DMS79 treated with DMSO at 0.1 percent for 48 hours (cell line): ENCODE measurements around the gene UBA52.
"Not testable (repeated sequence)": the region's sequence is repeated elsewhere in the genome, so short reads cannot be mapped to it uniquely, and the experiment has no call there.

Experiments used
- DNase-seq: peaks from one replicate; lab custom pipeline; 2025; lab: John Stamatoyannopoulos, UW

The UBA52 gene

DNA sequence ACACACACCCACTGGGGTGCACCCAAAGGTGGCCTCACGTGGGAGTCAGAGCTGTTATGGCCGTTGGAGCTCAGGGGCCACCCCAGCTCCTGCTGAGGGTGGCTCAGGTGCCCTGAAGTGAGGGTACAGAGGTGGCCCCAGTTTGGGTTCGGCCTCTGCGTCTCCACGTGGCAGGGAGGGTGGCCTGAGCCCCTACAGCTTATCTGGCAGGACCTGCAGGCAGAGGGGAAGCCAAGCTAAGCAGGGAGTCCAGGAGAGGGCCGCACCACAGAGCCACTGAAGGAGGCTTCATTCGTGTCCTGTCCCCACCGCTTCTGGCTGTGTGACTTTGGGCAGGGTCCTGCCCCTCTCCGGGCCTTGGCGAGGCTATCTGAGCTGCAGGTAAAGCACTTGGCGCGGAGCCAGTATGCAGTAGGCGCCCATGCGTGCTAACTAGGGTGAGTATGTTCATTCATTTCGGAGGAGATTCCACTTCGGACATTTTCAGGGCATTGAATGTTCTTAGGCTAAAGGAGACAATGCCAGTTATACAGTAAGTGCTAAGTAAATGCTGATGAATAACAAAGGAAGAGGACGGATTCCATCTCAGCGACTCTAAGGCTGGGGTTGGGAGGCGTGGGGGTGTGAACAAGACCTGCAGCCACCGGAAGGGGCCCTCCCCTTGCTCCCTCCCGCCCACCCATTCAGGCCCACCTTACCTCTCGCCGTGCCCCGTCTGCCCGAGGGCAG, 21.9 kb downstream of the UBA52 start:
- DNase-seq: no peak

DNA sequence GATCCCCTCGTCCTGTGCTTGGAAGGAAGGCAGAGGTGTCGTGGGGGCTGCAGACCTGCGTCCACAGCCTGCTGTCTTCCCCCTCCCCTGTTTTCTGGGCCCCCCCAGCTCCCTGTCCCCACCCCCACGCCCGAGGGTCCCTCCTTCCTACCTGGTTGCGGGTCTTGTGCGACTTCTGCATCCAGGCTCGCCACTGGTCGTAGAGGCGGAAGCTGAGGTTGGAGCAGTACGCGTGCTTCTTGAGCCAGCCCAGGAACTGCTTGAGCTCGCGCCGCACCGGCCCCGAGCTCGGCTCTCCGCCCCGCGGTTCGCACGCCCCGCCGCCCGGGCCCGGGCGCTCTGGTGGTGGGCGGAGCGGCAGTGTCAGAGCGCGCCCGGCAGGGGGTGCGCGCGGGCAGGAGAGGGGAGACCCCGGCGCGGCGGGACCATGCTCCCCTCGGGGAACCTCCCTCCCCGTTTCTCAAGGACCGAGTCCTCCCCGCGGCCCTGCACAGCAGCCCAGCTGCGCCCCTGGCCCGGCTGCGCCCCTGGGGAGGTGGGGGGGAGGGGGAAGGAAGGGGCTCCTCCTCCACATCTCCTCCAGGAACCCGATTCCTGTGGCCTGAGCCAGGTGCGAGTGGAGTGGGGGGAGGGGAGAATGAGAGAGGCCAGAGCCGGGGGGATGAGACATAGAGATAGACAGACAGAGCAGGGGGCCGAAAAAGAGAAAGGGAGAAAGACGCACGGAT, 22.6 kb downstream of the UBA52 start:
- DNase-seq: peak; percentile 57

DNA sequence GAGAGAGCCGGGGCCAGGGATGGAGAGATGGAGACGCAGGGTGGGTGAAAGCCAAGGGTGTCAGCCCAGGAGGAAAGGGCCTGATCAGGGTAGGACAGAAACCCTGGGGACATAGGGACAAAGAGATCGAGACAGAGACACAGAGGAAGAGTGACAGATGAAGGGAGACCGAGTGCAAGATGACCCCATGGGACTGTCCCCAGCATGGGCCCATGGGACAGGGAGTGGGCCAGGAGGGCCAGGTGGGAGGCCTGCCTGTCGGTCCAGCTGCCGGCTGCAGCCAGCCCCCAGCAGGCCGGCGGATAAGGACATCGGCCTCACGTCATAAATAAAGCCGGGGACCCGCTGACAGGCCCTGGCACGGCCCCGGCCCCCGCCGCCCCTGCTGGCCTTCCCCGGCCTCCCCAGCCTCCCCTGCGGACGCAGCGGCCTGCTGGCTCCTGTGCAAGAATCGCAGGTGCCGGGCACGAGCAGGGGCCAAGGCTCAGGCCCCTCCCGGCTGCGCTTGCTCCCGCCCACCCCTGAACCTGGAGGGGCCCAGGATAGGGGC, 23.2 kb downstream of the UBA52 start:
- DNase-seq: no peak

DNA sequence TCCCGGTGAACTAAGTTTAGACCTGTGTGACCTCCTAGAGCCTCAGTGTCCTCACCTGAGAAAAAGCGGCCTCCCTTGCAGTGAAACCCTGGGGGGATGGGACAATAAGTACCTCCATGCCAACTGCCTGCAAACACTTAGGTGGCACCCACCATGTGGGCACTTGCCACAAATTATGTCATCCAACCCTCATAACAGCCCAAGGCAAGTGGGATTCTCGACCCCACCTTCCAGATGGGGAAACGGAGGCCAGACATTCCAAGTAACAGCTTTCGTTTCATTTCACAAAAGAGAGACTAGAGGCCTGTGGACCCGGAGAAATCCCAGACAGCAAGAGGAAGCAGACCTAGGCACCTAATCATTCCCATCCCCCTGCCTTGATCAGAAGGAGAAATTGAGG, 23.8 kb downstream of the UBA52 start:
- no peak for DNase-seq

DNA sequence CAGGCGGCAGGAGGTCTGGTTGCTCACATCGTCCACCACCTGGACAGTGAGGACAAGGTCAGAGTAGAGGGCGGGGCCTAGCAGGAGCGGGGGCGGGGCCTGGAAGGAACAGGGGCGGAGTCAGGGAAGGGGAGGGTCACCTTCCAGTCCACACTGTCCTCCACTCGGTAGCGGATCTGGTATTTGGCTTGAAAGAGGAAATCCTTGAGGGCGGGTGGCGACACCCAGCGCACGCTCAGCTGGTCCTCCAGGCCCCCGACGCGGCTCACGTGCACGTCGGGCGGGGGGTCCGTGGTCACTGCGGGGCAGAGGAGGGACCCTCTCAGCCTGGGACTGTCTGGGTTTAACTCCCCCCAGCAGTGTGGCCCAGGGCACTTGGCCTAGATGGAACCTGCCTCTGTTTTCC, 25.1 kb downstream of the UBA52 start:
- no peak for DNase-seq

DNA sequence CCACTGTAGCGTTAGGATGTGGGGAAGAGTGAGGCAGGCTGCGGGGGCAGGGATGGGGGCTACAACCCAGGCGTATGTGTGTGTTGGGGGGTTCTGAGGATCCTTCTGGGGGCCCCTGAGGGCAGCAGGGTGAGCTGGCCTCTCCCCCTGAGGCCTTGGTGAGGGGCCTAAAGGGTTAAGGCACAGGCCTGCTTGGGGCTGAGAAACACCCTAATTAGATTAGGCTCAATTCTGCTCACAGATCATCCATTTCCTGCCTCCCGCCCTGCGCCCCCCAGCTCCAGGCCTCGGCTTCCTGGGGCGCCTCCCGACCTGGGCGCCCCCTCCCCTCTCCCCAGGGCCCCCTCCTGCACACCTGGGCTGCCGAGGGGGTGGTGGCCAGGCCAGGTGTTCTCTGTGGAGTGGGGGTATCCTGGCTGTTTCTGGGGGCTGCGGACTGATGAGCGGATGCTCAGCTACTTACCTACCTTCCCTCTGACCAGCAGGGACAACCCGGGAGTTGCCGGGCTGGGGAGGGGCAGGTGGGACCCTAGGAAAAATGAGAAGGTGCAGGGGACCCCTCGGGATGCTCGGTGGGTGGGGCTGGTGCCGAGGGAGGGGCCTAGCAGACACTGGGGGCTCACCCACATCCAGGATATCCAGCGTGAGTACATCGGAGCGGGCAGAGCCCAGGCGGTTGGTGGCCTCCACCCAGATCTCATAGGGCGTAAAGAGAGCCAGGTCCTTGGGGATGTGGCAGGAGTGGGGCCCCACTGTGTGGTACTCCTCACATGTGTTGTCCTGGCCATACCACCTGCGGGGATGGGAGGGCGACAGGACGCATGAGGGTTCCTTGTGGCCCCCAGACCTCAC, 26.4 kb downstream of the UBA52 start:
- DNase-seq: no peak

DNA sequence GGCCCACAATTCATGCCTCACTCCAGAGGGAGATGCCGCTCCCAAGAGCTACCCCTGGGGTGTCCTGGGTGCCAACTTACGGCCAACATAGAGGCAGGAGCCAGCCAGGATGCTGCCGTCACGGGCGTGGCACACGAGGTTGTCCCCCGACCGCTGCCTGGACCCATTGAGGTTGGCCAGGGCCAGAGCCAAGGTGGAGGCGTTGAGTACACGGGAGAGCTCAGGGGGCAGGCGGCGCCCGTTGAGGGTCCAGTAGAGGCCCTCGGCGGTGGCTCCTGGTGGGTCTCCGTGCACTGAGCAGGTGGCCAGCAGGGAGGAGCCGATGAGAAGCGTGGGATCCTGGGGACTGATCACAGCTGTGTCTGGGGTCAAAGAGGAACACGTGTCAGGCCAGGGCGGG, 27.8 kb downstream of the UBA52 start:
- DNase-seq: no peak

DNA sequence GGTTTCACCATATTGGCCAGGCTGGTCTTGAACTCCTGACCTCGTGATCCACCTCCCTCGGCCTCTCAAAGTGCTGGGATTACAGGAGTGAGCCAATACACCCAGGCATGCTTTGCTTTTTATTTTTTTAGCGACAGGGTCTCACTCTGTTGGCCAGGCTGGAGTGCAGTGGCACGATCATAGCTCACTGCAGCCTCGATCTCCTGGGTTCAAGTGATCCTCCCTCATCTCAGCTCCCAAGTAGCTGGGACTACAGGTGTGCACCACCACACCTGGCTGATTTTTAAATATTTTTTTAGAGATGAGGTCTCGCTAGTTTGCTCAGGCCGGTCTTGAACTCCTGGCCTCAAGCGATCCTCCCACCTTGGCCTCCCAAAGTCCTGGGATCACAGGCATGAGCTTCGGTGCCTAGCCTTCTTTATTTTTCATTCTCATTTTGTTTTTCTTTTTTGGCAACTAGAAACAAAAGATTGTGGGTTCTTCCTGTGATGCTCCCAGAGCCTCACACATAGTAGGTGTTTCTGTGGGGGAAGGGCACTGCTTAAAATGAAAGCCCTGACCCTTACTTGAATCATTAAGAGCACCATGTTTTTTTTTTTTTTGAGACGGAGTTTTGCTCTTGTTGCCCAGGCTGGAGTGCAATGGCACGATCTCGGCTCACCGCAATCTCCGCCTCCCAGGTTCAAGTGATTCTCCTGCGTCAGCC, 29.2 kb downstream of the UBA52 start:
- not testable (repeated sequence) for DNase-seq

DNA sequence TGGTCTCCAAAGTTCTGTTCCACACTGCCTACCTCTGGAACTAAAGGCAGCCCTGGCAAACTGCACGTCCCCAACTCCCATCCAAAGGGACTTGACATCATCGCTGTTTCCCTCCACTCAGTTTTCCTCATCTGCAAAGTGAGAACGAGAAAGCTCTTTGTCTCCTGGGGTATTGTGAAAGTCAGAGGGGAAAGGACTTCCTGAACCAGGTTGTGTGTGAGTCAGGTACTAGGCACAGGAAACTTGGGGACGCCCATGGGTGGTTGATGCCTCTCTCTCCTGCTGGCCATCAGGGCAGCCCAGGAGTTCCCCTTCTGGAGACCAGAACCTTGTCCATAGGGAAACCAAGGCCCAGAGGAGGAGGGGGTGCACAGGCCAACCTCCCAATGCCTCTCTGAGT, 30.2 kb downstream of the UBA52 start:
- no peak for DNase-seq

DNA sequence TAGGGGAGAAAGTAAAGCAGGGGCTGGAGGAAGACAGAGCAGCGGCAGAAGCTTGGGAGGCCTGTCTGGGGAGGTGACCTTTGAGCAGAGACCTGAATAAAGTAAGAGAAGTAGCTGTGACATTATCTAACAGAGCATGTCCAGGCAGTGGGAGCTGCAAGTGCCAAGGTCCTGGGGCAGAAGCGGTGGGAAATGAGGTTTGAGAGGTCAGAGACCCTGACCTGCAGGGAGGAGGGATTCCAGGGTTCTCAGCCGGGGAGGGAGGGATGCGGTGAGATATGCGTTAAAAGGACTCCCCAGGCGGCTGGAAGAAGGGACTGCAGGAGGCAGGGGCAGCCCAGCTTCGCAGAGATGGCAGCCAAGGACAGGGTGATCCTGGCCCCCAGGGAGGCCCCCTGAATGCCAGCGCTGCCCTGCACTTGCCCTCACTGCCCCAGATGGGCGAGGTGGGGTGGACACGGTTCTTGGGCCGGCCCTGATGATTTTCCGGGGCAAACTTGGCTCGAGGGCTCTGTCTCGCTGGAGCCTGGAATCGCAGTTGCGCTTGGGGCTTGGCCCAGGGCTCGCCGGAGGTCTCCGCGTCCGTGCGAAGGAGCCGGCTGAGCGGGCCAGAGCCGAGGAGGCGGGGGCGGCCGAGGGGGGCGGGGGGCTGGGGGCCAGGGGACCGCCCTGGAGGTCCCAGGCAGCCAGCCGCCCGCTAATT, 31.7 kb downstream of the UBA52 start:
- DNase-seq: no peak

DNA sequence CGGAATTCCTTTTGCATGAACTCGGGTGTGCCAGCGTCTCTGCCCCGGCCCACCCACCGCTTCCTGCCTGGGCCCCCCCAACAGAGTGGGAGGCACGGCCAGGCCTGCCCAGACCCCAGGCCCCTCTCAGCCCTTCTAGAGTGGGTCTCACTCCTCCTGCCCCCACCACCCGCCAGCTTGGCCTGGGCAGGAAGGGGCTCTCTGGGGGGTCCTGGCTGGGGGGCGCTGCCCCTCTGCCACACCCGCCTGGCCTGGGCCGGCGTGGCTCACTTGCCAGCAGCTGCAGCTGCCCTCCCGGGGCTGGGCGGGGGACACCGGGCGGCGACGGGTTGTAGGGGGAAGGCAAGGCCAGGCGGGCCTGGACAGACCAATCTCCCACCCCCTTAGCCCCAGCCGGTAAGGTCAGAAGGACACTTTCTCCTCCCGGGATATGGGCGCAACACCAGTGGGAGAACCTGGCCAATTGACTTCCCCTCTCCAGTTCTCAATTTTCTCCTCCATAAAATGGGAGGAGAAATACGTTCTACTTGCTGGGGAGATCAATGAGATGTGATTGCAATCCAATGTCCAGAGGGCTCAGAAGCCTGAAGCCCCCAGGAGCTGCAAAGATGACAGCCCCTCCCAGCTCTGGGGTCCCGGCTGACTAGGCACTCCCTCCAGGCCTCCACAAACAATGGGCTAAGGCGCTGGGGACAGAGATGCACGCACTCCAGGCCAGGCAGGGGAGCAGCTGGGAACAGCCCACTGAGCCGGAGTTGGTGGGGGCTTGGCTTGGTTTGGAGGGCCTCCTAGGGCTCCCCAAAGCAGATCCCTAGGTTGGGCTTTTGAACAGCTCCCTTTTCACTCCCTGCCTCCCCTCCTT, 32.5 kb downstream of the UBA52 start:
- DNase-seq: no peak

DNA sequence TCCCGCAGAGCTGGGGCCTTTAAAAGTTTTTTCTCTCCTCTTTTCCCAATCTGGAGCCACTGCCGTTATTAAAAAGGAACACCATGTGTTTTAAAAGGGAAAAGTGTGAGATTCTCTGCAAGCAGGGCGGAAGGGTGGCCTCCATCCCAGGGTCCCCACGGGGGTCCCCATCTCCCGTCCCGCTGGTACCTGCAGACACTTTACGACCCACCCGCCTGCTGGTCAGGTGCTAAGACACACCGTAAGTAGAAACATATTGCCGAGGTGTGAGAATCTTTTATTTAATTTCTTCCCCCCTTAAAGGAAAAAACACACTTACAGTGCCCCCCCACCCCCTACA, 33.1 kb downstream of the UBA52 start:
- no peak for DNase-seq

DNA sequence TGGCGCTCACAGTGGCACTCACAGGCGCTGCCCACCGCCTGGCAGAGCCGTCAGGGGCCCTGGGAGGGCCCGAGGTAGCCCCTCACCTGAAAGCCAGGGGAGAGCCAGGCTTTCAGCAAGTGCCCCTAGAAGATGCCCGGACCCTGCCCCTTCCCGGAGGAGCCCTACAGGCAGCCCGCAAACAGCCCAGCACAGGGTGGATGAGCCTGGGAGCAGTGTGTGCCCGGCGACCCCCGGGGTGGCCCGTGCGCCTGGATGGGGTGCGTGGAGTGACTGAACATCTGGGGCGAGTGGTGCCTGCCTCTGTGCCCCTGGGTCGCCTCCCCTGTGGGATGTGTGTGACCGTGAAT, 33.5 kb downstream of the UBA52 start:
- DNase-seq: no peak

DNA sequence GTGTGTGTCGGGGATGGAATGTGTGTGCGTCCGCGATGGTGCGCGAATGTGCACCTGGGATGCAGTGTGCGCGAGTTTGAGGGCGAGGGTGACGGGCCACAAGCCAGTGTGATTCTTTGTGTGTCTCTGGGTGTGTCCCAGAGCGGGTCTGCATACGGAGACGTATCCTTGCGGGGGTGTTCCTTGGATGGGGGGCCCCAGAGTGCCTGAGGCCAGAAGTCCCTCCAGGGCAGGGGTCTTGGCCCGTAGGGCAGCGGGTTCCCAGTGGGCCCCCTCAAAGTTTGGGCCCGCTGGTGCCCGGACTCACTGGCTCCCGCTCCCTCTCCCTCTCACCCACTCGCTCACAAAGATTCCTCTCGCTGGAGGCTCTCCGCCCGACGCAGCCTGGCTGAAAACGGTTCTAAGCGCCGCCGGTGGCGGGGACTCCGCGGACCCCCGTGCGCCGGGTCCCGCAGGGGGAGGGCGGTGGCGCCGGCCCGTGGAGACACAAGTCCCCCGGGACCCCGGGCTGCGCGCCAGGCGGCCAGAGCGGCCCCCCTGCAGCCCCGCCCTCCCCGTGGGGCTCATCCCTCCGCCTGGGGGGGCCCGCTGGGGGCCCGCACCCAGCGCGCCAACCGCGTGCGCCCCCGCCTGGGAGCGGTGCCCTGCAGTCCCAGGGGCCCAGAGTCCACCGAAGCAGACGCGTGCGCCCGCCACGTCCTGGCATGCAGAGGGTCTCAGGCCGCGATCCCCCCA, 34.1 kb downstream of the UBA52 start:
- DNase-seq: peak; percentile 8

DNA sequence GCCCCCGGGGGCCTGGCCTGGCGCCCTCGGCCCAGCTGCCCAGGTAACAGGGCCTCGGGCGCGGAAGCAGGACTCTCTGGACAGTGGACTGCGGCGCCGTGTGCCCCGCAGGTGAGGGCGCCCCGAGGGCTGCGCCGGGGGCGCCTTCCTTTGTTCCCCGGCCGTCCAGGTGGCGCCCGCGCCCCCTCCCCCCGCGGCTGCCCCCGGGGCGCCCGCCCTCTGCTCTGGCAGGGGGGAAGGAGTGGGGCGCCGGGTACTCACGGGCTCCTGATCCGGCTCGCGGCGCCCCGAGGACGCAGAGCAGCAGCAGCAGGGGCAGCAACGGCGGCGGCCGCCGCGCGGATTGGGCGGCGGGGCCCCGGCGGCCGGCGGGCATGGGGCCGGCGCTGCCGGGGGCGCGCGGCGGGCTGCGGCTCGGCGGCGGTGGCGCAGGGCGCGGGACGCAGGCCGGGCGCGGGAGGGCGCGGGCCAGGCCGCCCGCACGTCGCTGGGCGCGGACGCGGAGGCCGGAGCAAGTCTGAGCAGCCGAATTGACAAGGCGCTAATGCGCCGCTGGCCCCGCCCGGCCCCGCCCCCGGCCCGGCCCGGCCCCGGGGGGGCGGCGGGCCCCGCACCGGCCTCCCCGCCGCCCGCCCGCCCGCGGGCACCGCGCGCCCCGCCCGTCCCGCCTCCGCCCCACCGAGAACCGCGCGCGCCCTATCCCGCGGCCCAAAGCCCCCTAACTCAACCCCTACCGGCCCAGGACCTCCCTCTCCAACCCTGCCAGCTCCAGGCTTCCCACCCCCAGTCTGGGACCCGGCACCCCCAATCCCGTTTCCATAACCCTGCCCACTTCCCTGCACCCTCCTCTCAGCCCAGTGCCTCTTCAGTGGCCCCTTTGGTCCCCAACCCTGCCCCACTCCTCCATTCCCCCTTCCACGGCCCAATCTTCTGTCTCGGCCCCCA, 34.9 kb downstream of the UBA52 start, which contains the start of gene CRLF1:
Gene CRLF1, minus strand, starts transcription at position 519 of the 945 bp plus-strand sequence. Its CDS starts 143 bp downstream, at position 376.
- no peak for DNase-seq

DNA sequence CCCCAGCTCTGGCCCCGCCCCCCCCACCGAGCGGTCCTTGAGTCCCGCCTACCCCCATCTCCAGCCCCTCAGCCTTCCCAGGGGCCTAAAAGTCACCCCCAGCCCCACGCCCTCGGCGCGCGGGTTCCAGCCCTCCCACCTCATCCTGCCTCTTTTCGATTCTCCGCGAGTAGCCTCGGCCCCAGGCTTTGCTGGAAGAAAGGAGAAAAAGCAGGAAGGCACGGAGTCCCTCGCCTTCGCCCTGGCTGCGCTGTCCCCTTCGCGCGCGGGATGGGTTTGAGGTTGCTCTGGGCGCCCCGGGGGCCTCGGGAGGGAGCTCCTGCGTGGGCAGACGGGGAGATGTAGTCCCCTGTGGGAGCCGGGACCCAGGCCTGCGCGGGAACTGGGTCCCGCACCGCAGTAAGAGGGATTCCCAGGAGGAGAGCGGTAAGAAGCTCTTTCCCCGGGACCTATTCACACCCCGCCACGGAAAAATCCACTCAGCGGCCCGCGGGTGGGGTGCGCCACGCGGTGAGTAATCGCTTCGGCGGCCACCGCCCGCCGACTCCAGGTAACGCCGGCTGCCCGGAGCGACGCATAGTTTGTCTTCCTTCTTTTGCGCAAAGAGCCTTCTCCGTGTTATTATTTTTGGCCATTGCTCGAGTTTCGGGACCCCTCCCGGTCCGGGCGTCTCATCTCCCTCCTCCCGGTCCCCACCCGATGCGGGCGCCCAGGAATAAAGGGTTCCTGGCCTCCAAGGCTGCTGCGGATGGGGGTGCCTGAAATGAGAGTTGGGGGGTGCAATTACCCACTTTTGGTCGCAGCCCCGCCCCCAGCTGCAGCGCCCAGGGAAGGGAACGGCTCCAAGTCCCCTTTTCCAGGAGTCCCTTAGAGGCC, 35.8 kb downstream of the UBA52 start:
- DNase-seq: no peak

DNA sequence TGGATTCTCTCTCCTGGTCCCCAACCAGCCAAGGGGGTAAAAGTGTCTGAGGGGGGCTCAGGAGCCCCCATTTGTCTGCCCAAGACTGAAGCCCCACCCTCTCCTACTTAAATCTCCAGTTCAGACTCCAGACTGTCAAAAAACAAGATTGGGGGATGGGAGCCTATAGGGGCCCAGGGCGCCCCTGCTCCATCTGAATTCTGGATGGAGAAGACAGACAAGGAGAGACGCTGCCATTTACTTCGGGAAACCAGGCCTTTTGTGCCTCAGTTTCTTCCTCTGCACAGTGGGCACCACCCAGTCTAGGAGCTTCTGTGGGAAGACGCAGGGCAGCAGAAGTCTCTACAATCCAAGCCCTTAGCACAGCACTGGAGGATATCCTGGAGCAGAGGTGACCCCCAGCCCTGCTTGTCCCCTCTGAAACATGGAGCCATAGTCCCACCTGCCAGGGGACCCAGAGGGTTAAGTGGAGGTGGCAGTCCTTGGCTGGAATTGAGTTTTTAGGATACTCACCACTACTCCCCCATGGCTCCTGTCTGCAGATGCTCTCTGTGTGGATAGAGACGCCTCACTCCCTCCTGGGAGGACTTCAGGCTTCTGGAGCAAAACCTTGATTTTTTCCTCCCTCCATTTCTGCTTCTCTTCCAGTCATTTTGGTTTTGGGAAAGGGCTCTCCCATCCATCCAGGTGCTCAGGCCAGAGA, 36.6 kb downstream of the UBA52 start:
- no peak for DNase-seq
